Nucleus accumbens (tissue), 56 donors: ENCODE data around the gene TLR9.
A peak's percentile ranks its signal among the peaks of the same experiment; 100 is the strongest.

Experiments
- DNase-seq, 56 donors: peaks; one replicate each; lab custom pipeline; 2025; lab: John Stamatoyannopoulos, UW

TLR9 gene

GRCh38 chr3:52248816-52249547, 23.5 kb upstream of the TLR9 start:
- DNase-seq: peak in 4 of 56 donors; percentile 22 to 46 (median 28)

- no peak for DNase-seq
Measured at GRCh38 chr3:52248165-52248541, 22.7 kb upstream of the TLR9 start.

- DNase-seq: no peak
Measured at GRCh38 chr3:52247409-52248164, 22.1 kb upstream of the TLR9 start.

GRCh38 chr3:52246728-52247408, 21.4 kb upstream of the TLR9 start:
- no peak for DNase-seq

GRCh38 chr3:52246264-52246620, 20.8 kb upstream of the TLR9 start:
- DNase-seq: no peak

GRCh38 chr3:52245322-52246263, 20.1 kb upstream of the TLR9 start, which contains the start of gene PPM1M:
Gene PPM1M (plus strand): TSS chr3:52245759. CDS start chr3:52245825, 66 bp downstream.
- DNase-seq: peak in 6 of 56 donors; percentile 29 to 51 (median 45)

GRCh38 chr3:52243791-52244628, 18.6 kb upstream of the TLR9 start:
- DNase-seq: peak in 1 of 56 donors; percentile 23

- DNase-seq: no peak
Measured at GRCh38 chr3:52242039-52242438, 16.6 kb upstream of the TLR9 start.

GRCh38 chr3:52240886-52241370, 15.5 kb upstream of the TLR9 start:
- no peak for DNase-seq

- DNase-seq: peak in 27 of 56 donors; percentile 21 to 79 (median 51)
Measured at GRCh38 chr3:52240059-52240885, 14.8 kb upstream of the TLR9 start.

- DNase-seq: peak in 54 of 56 donors; percentile 33 to 91 (median 75)
Measured at GRCh38 chr3:52238761-52239701, 13.6 kb upstream of the TLR9 start, which contains the start of gene TWF2. Gene TWF2 (minus strand): TSS chr3:52239158. CDS start chr3:52239016, 142 bp downstream.

GRCh38 chr3:52238193-52238760, 12.8 kb upstream of the TLR9 start:
- DNase-seq: no peak

GRCh38 chr3:52237657-52238172, 12.3 kb upstream of the TLR9 start:
- DNase-seq: peak in 33 of 56 donors; percentile 15 to 78 (median 48)

- DNase-seq: peak in 1 of 56 donors; percentile 18
Measured at GRCh38 chr3:52237006-52237656, 11.7 kb upstream of the TLR9 start.

GRCh38 chr3:52236424-52236886, 11.0 kb upstream of the TLR9 start:
- no peak for DNase-seq
